Measurements from ENCODE around the gene FAAP20.

- no peak for TF ChIP-seq CTCF (IDR thresholded peaks at IDR 0.05)
- no peak for TF ChIP-seq POLR2A (IDR thresholded peaks at IDR 0.05)
- no peak for TF ChIP-seq POLR2AphosphoS5 (IDR thresholded peaks at IDR 0.05)
- no peak for TF ChIP-seq EP300 (IDR thresholded peaks at IDR 0.05; ENCODE audit: low read depth)
Measured at GRCh38 chr1:2184934-2185333, 9.6 kb downstream of the FAAP20 start.
